Measurements from ENCODE around the gene TRIM37.

- no peak for TF ChIP-seq ZNF596 (tag by site-specific recombination; IDR thresholded peaks at IDR 0.05)
- no peak for TF ChIP-seq ZNF274 (IDR thresholded peaks at IDR 0.05; ENCODE audit: low read length)
- no peak for TF ChIP-seq ZNF274 (tag by site-specific recombination; IDR thresholded peaks at IDR 0.05; ENCODE audit: borderline replicate concordance)
These were observed 140.5 kb downstream of the TRIM37 start for GRCh38 chr17:58966208-58966607.
